HL-60 (cell line): Measurements from ENCODE around the gene RAB3C.

Experiments
- DNase-seq, 2 experiments: peaks; one replicate each; pipeline ENCODE4 v3.0.0-alpha.2; 2010 to 2020; ENCODE audit warnings: low read depth in 1 of 2, low spot score in 1 of 2
- H3K27ac ChIP-seq: fragments of 250-450 bp; sonication (Bioruptor Pico); replicated peaks from 2 replicates; pipeline ENCODE4 v1.5.1; 2020; ENCODE audit warnings: mild to moderate bottlenecking, moderate library complexity
- H3K27me3 ChIP-seq: fragments of 250-450 bp; sonication (Bioruptor Pico); 2 replicates; pipeline ENCODE4 v1.5.1; 2021; ENCODE audit warnings: mild to moderate bottlenecking, moderate library complexity; ENCODE audit not compliant: insufficient read depth, poor library complexity, severe bottlenecking
- H3K4me3 ChIP-seq: replicated peaks from 2 replicates; pipeline ENCODE4 v1.5.1; 2011; ENCODE audit warnings: mild to moderate bottlenecking, control low read depth, low read length; ENCODE audit not compliant: insufficient read depth
- GABPA ChIP-seq: IDR thresholded peaks from 2 replicates; pipeline ENCODE4 v1.6.1; 2012; ENCODE audit warnings: low read depth
- POLR2AphosphoS5 ChIP-seq: IDR thresholded peaks from 2 replicates; pipeline ENCODE4 v1.6.1; 2012; ENCODE audit warnings: low read depth
- SPI1 ChIP-seq: IDR thresholded peaks from 2 replicates; pipeline ENCODE4 v1.6.1; 2012; ENCODE audit warnings: low read depth, mild to moderate bottlenecking, borderline replicate concordance
- TF ChIP-seq, protein P1 (sequence below): IDR thresholded peaks from 2 replicates; pipeline ENCODE4 v1.6.1; 2012; ENCODE audit warnings: low read depth; ENCODE audit not compliant: insufficient replicate concordance
- TF ChIP-seq, protein P2 (sequence below): IDR thresholded peaks from one replicate; pipeline ENCODE4 v1.5.1; 2011; ENCODE audit warnings: low read length, control low read depth, inconsistent platforms; ENCODE audit not compliant: insufficient read depth

RAB3C gene

GRCh38 chr5:58629271-58630159 lies 46.6 kb downstream of the RAB3C start:
- Histone ChIP-seq H3K4me3 (no peak overlapping the region), H3K27ac (no peak overlapping the region), H3K27me3 (no peaks in the 10 kb centered on the region)
- TF ChIP-seq, protein P1, sequence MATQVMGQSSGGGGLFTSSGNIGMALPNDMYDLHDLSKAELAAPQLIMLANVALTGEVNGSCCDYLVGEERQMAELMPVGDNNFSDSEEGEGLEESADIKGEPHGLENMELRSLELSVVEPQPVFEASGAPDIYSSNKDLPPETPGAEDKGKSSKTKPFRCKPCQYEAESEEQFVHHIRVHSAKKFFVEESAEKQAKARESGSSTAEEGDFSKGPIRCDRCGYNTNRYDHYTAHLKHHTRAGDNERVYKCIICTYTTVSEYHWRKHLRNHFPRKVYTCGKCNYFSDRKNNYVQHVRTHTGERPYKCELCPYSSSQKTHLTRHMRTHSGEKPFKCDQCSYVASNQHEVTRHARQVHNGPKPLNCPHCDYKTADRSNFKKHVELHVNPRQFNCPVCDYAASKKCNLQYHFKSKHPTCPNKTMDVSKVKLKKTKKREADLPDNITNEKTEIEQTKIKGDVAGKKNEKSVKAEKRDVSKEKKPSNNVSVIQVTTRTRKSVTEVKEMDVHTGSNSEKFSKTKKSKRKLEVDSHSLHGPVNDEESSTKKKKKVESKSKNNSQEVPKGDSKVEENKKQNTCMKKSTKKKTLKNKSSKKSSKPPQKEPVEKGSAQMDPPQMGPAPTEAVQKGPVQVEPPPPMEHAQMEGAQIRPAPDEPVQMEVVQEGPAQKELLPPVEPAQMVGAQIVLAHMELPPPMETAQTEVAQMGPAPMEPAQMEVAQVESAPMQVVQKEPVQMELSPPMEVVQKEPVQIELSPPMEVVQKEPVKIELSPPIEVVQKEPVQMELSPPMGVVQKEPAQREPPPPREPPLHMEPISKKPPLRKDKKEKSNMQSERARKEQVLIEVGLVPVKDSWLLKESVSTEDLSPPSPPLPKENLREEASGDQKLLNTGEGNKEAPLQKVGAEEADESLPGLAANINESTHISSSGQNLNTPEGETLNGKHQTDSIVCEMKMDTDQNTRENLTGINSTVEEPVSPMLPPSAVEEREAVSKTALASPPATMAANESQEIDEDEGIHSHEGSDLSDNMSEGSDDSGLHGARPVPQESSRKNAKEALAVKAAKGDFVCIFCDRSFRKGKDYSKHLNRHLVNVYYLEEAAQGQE, result no peak
- TF ChIP-seq, protein P2, sequence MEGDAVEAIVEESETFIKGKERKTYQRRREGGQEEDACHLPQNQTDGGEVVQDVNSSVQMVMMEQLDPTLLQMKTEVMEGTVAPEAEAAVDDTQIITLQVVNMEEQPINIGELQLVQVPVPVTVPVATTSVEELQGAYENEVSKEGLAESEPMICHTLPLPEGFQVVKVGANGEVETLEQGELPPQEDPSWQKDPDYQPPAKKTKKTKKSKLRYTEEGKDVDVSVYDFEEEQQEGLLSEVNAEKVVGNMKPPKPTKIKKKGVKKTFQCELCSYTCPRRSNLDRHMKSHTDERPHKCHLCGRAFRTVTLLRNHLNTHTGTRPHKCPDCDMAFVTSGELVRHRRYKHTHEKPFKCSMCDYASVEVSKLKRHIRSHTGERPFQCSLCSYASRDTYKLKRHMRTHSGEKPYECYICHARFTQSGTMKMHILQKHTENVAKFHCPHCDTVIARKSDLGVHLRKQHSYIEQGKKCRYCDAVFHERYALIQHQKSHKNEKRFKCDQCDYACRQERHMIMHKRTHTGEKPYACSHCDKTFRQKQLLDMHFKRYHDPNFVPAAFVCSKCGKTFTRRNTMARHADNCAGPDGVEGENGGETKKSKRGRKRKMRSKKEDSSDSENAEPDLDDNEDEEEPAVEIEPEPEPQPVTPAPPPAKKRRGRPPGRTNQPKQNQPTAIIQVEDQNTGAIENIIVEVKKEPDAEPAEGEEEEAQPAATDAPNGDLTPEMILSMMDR, result no peak
- no peak for TF ChIP-seq SPI1
- TF ChIP-seq GABPA, result no peak
- no peak for TF ChIP-seq POLR2AphosphoS5
- no peak for DNase-seq

DNA sequence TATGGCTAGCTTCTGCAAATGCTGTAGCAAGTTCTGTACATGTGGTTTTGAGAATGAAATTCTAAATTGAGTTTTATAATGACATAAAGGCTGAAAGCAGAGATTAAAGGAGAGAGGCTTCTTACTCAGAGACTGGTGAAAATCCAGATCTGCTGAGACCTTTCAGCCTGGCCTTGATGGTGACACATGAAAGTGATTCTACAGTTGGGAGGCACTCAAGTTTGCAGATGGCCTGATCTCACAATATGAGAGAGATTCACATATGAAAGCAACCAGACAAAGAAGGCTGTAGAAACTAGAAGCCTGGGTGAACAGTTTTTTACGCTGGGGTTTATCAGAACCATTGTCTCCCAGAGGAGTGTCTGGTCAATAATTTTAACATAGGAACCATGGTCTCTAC lies 49.0 kb downstream of the RAB3C start:
- TF ChIP-seq, protein P2, result no peak
- TF ChIP-seq, protein P1, result no peak
- TF ChIP-seq POLR2AphosphoS5, result no peak
- no peak for TF ChIP-seq SPI1
- no peak for TF ChIP-seq GABPA
- no peaks in the 10 kb centered on the region for H3K27me3 ChIP-seq
- H3K4me3 ChIP-seq, result no peak overlapping the region
- DNase-seq, result no peak
- no peak overlapping the region for H3K27ac ChIP-seq

GRCh38 chr5:58635416-58635815 lies 52.5 kb downstream of the RAB3C start:
- no peak for DNase-seq
- no peaks in the 10 kb centered on the region for H3K27me3 ChIP-seq
- H3K27ac ChIP-seq, result no peak overlapping the region
- TF ChIP-seq, protein P2, result no peak
- TF ChIP-seq, protein P1, result no peak
- TF ChIP-seq SPI1, result no peak
- TF ChIP-seq POLR2AphosphoS5, result no peak
- TF ChIP-seq GABPA, result no peak
- no peak overlapping the region for H3K4me3 ChIP-seq
